Brain pericyte (primary cell): ENCODE measurements around the gene CRIP2.

Source experiments
- DNase-seq: peaks from one replicate; pipeline ENCODE4 v3.0.0-alpha.2; 2012; ENCODE audit warnings: low read depth, low spot score

The CRIP2 gene

GRCh38 chr14:105527826-105528585, 53.4 kb downstream of the CRIP2 start:
- DNase-seq: no peak

GRCh38 chr14:105528586-105529318, 54.1 kb downstream of the CRIP2 start:
- DNase-seq: no peak

DNA sequence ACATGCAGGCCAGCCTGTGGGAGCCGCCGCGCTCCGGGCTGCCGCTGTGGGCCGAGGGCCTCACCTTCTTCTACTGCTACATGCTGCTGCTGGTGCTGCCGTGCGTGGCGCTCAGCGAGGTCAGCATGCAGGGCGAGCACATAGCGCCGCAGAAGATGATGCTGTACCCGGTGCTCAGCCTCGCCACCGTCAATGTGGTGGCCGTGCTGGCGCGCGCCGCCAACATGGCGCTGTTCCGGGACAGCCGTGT, 54.6 kb downstream of the CRIP2 start:
- no peak for DNase-seq
